AG08395 (cell line): ENCODE results near the gene SLC9A5.

ENCODE experiments used
- DNase-seq: peaks from one replicate; pipeline ENCODE4 v3.0.0; 2012; ENCODE audit warnings: mixed read lengths, low spot score

The SLC9A5 gene

GRCh38 chr16:67312719-67313118 lies 63.9 kb downstream of the SLC9A5 start:
- no peak for DNase-seq

GRCh38 chr16:67317853-67318252 lies 69.1 kb downstream of the SLC9A5 start:
- DNase-seq: no peak
